H9 (cell line): ENCODE measurements around the gene WFS1. TPM values are rescaled to one million over a fixed set of nuclear protein-coding genes. Genes with fewer than 3 reads are reported as not detected.

Experiments
- DNase-seq: peaks from one replicate; pipeline ENCODE4 v3.0.0-alpha.2; 2017
- H2AFZ ChIP-seq: one replicate; pipeline ENCODE4 v1.6.1; 2013; ENCODE audit warnings: mild to moderate bottlenecking, low read length, control low read depth, moderate library complexity
- H2AK5ac ChIP-seq: 2 replicates; pipeline ENCODE4 v1.6.1; 2013; ENCODE audit warnings: low read length, control low read depth, mixed read lengths; ENCODE audit not compliant: insufficient read length
- H2BK120ac ChIP-seq: one replicate; pipeline ENCODE4 v1.6.1; 2013; ENCODE audit warnings: low read depth, mild to moderate bottlenecking, low read length, control low read depth, inconsistent platforms; ENCODE audit not compliant: poor library complexity, severe bottlenecking
- H2BK12ac ChIP-seq: 2 replicates; pipeline ENCODE4 v1.6.1; 2013; ENCODE audit warnings: low read length, control low read depth, mixed read lengths, low read depth; ENCODE audit not compliant: insufficient read length
- H2BK15ac ChIP-seq: 2 replicates; pipeline ENCODE4 v1.6.1; 2013; ENCODE audit warnings: low read depth, low read length, control low read depth
- H2BK20ac ChIP-seq: one replicate; pipeline ENCODE4 v1.6.1; 2013; ENCODE audit warnings: low read depth, mild to moderate bottlenecking, low read length, control low read depth, inconsistent platforms; ENCODE audit not compliant: poor library complexity, severe bottlenecking
- H2BK5ac ChIP-seq: 2 replicates; pipeline ENCODE4 v1.6.1; 2013; ENCODE audit warnings: low read length, control low read depth, mixed read lengths; ENCODE audit not compliant: insufficient read length
- H3K14ac ChIP-seq: 2 replicates; pipeline ENCODE4 v1.6.1; 2013; ENCODE audit warnings: low read length, control low read depth; ENCODE audit not compliant: insufficient read depth
- H3K18ac ChIP-seq: 2 replicates; pipeline ENCODE4 v1.6.1; 2013; ENCODE audit warnings: low read depth, mild to moderate bottlenecking, mixed read lengths, low read length, control low read depth; ENCODE audit not compliant: insufficient read length
- H3K23ac ChIP-seq: 2 replicates; pipeline ENCODE4 v1.6.1; 2013; ENCODE audit warnings: low read length, control low read depth, mixed read lengths, low read depth; ENCODE audit not compliant: insufficient read length
- H3K23me2 ChIP-seq: 2 replicates; pipeline ENCODE4 v1.6.1; 2013; ENCODE audit warnings: low read depth, mild to moderate bottlenecking, mixed read lengths, low read length, control low read depth; ENCODE audit not compliant: insufficient read length, poor library complexity, severe bottlenecking
- H3K27ac ChIP-seq: 2 replicates; pipeline ENCODE4 v1.5.1; 2013; ENCODE audit warnings: low read length, control low read depth, mixed read lengths, low read depth; ENCODE audit not compliant: insufficient read length
- H3K27me3 ChIP-seq: 2 replicates; pipeline ENCODE4 v1.6.1; 2013; ENCODE audit warnings: low read length, control low read depth, inconsistent platforms; ENCODE audit not compliant: insufficient read depth
- H3K4ac ChIP-seq: 2 replicates; pipeline ENCODE4 v1.6.1; 2013; ENCODE audit warnings: low read depth, mild to moderate bottlenecking, control low read depth, inconsistent platforms, low read length, moderate library complexity
- H3K4me1 ChIP-seq: 2 replicates; pipeline ENCODE4 v1.6.1; 2013; ENCODE audit warnings: low read length, control low read depth, inconsistent platforms; ENCODE audit not compliant: insufficient read depth
- H3K4me2 ChIP-seq: 2 replicates; pipeline ENCODE4 v1.6.1; 2013; ENCODE audit warnings: low read length, control low read depth, mixed read lengths; ENCODE audit not compliant: insufficient read length, insufficient read depth
- H3K56ac ChIP-seq: 2 replicates; pipeline ENCODE4 v1.6.1; 2013; ENCODE audit warnings: low read depth, mild to moderate bottlenecking, mixed read lengths, low read length, control low read depth; ENCODE audit not compliant: insufficient read length
- H3K79me1 ChIP-seq: 2 replicates; pipeline ENCODE4 v1.6.1; 2013; ENCODE audit warnings: low read depth, mild to moderate bottlenecking, moderate library complexity, low read length, control low read depth, inconsistent platforms; ENCODE audit not compliant: insufficient read depth, poor library complexity, severe bottlenecking
- H3K79me2 ChIP-seq: 2 replicates; pipeline ENCODE4 v1.6.1; 2013; ENCODE audit warnings: low read length, control low read depth, inconsistent platforms; ENCODE audit not compliant: insufficient read depth
- H3K9ac ChIP-seq: 2 replicates; pipeline ENCODE4 v1.6.1; 2013; ENCODE audit warnings: low read length, control low read depth, mixed read lengths; ENCODE audit not compliant: insufficient read length; ENCODE audit errors: extremely low read depth
- H3K9me3 ChIP-seq: one replicate; pipeline ENCODE4 v1.6.1; 2013; ENCODE audit warnings: low read depth, low read length, inconsistent platforms; ENCODE audit not compliant: control insufficient read depth
- H3T11ph ChIP-seq: one replicate; pipeline ENCODE4 v1.6.1; 2013; ENCODE audit warnings: mild to moderate bottlenecking, low read length, control low read depth, inconsistent platforms
- H4K20me1 ChIP-seq: one replicate; pipeline ENCODE4 v1.6.1; 2013; ENCODE audit not compliant: control insufficient read depth, insufficient read length, insufficient read depth
- H4K5ac ChIP-seq: 2 replicates; pipeline ENCODE4 v1.6.1; 2013; ENCODE audit warnings: low read depth, mild to moderate bottlenecking, mixed read lengths, low read length, control low read depth; ENCODE audit not compliant: insufficient read length
- H4K8ac ChIP-seq: replicated peaks from 2 replicates; pipeline ENCODE4 v1.6.1; 2013; ENCODE audit warnings: low read length, control low read depth, mixed read lengths, low read depth; ENCODE audit not compliant: insufficient read length
- H4K91ac ChIP-seq: 2 replicates; pipeline ENCODE4 v1.6.1; 2013; ENCODE audit warnings: low read depth, mild to moderate bottlenecking, moderate library complexity, mixed read lengths, low read length, control low read depth; ENCODE audit not compliant: insufficient read length
- H3K27ac Mint-ChIP-seq, 3 experiments: 2 replicates in 2 of 3; 3 replicates in 1 of 3; pipeline ENCODE4 v1.8.0; 2020 to 2021; ENCODE audit warnings: mixed read lengths in 3 of 3, mild to moderate bottlenecking in 1 of 3, moderate library complexity in 1 of 3
- H3K27me3 Mint-ChIP-seq: 2 replicates; pipeline ENCODE4 v1.8.0; 2021; ENCODE audit warnings: low read depth, mild to moderate bottlenecking, moderate library complexity, mixed read lengths
- H3K36me3 Mint-ChIP-seq, 3 experiments: 2 replicates in 2 of 3; 3 replicates in 1 of 3; pipeline ENCODE4 v1.8.0; 2020 to 2021; ENCODE audit warnings: low read depth in 3 of 3, mixed read lengths in 3 of 3; ENCODE audit not compliant: insufficient read depth in 1 of 3
- H3K4me1 Mint-ChIP-seq, 2 experiments: 2 replicates each; pipeline ENCODE4 v1.8.0; 2020; ENCODE audit warnings: mixed read lengths in 2 of 2
- H3K4me3 Mint-ChIP-seq, 2 experiments: 2 replicates in 1 of 2; 3 replicates in 1 of 2; pipeline ENCODE4 v1.8.0; 2020 to 2021; ENCODE audit warnings: mild to moderate bottlenecking in 2 of 2, mixed read lengths in 2 of 2, moderate library complexity in 1 of 2
- H3K9me3 Mint-ChIP-seq, 2 experiments: 2 replicates in 1 of 2; 3 replicates in 1 of 2; pipeline ENCODE4 v1.8.0; 2020; ENCODE audit warnings: mild to moderate bottlenecking in 2 of 2, mixed read lengths in 2 of 2, moderate library complexity in 1 of 2
- WGBS: extraction: QIAGEN DNeasy Blood & Tissue Kit; methylation state at CpG from one replicate; pipeline ENCODE4 v1.1.7; 2013; ENCODE audit warnings: missing lambda C conversion rate, low lambda C conversion rate, mixed read lengths; ENCODE audit not compliant: insufficient read length; ENCODE audit errors: extremely low coverage; 5-methylcytosine and 5-hydroxymethylcytosine counted together
- total RNA-seq: library from RNA; stranded (reverse); gene quantifications from 2 replicates; pipeline ENCODE4 v1.2.1, GENCODE V29; 2021
- TF ChIP-seq, protein P1 (sequence below): fragments of 200-600 bp; sonication (generic); conservative IDR thresholded peaks from 3 replicates; pipeline ENCODE4 v1.8.0; 2021; ENCODE audit warnings: antibody characterized with exemption, mild to moderate bottlenecking

Gene WFS1
- total RNA-seq, 1 experiment from 2014 or later = 18.9 TPM

- no peak overlapping the region for H2BK120ac ChIP-seq
- no peak overlapping the region for H3K27ac ChIP-seq
- no peak overlapping the region for H3K9ac ChIP-seq
- H4K20me1 ChIP-seq = no peaks in the 10 kb centered on the region
- Mint-ChIP-seq H3K9me3 (peaks cover 6 to 7% of the 10 kb centered on the region in 2 experiments; a peak in 3 of 5 replicates), H3K27ac (no peak overlapping the region), H3K36me3 (no peaks in the 10 kb centered on the region), H3K4me1 (no peaks in the 10 kb centered on the region), H3K4me3 (no peak overlapping the region), H3K27me3 (peaks cover 16% of the 10 kb centered on the region)
- TF ChIP-seq, protein P1, sequence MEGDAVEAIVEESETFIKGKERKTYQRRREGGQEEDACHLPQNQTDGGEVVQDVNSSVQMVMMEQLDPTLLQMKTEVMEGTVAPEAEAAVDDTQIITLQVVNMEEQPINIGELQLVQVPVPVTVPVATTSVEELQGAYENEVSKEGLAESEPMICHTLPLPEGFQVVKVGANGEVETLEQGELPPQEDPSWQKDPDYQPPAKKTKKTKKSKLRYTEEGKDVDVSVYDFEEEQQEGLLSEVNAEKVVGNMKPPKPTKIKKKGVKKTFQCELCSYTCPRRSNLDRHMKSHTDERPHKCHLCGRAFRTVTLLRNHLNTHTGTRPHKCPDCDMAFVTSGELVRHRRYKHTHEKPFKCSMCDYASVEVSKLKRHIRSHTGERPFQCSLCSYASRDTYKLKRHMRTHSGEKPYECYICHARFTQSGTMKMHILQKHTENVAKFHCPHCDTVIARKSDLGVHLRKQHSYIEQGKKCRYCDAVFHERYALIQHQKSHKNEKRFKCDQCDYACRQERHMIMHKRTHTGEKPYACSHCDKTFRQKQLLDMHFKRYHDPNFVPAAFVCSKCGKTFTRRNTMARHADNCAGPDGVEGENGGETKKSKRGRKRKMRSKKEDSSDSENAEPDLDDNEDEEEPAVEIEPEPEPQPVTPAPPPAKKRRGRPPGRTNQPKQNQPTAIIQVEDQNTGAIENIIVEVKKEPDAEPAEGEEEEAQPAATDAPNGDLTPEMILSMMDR = no peak
- H2BK5ac ChIP-seq = no peak overlapping the region
- H3K23ac ChIP-seq = no peak overlapping the region
- H2BK15ac ChIP-seq = no peak overlapping the region
- H3K27me3 ChIP-seq = no peaks in the 10 kb centered on the region; the same call in 1 of the 2 replicates
- H2BK12ac ChIP-seq = no peak overlapping the region
- no peak overlapping the region for H3K56ac ChIP-seq
- no peak overlapping the region for H3T11ph ChIP-seq
- no peak overlapping the region for H2AK5ac ChIP-seq
- no peaks in the 10 kb centered on the region for H3K79me2 ChIP-seq
- H3K18ac ChIP-seq = no peak overlapping the region
- H3K4me2 ChIP-seq = no peak overlapping the region
- no peak overlapping the region for H4K5ac ChIP-seq
- H3K4ac ChIP-seq = no peak overlapping the region
- no peaks in the 10 kb centered on the region for H3K4me1 ChIP-seq
- H3K79me1 ChIP-seq = no peaks in the 10 kb centered on the region
- H3K9me3 ChIP-seq = no peaks in the 10 kb centered on the region
- no peak overlapping the region for H2BK20ac ChIP-seq
- H2AFZ ChIP-seq = no peak overlapping the region
- no peak overlapping the region for H3K14ac ChIP-seq
- H4K8ac ChIP-seq = no peak overlapping the region
- no peak for DNase-seq
- WGBS = no CpG with 5 or more reads among the region's 8 CpGs
- no peak overlapping the region for H4K91ac ChIP-seq
- no peaks in the 10 kb centered on the region for H3K23me2 ChIP-seq
These were observed 30.2 kb upstream of the WFS1 start for GRCh38 chr4:6239486-6239885.
